Liver (tissue), 9 donors: ENCODE results near the gene C14orf93. TPM values are rescaled to one million over a fixed set of nuclear protein-coding genes. Genes with fewer than 3 reads are reported as not detected.

Experiments
- DNase-seq: peaks from one replicate; pipeline ENCODE4 v3.0.0-alpha.2; 2017; ENCODE audit warnings: low spot score
- H3K27ac ChIP-seq, 2 donors: one replicate each; pipeline ENCODE4 v1.7.0; 2013; ENCODE audit warnings: inconsistent platforms in 2 of 2, low read length in 2 of 2, control low read depth in 1 of 2, low read depth in 1 of 2, mild to moderate bottlenecking in 1 of 2
- H3K27me3 ChIP-seq, 4 donors: one replicate each; pipeline versions ENCODE4 v1.6.1 to v1.7.0; 2013; ENCODE audit warnings: low read length in 3 of 4, inconsistent platforms in 1 of 4, mild to moderate bottlenecking in 1 of 4, moderate library complexity in 1 of 4; ENCODE audit not compliant: control insufficient read depth in 4 of 4, insufficient read depth in 4 of 4
- H3K36me3 ChIP-seq, 4 donors: one replicate each; pipeline versions ENCODE4 v1.6.1 to v1.7.0; 2013; ENCODE audit warnings: low read length in 3 of 4, mild to moderate bottlenecking in 3 of 4, low read depth in 1 of 4, moderate library complexity in 1 of 4; ENCODE audit not compliant: control insufficient read depth in 4 of 4, insufficient read depth in 3 of 4
- H3K4me1 ChIP-seq, 4 donors: one replicate each; pipeline versions ENCODE4 v1.6.1 to v1.7.0; 2013; ENCODE audit warnings: low read length in 3 of 4, mild to moderate bottlenecking in 3 of 4, moderate library complexity in 1 of 4; ENCODE audit not compliant: control insufficient read depth in 4 of 4, insufficient read depth in 4 of 4
- H3K4me3 ChIP-seq, 3 donors: one replicate each; pipeline versions ENCODE4 v1.6.1 to v1.7.0; 2013; ENCODE audit warnings: low read length in 3 of 3, control low read depth in 1 of 3, low read depth in 1 of 3, mild to moderate bottlenecking in 1 of 3
- H3K9ac ChIP-seq, 2 donors: one replicate each; pipeline ENCODE4 v1.7.0; 2013; ENCODE audit warnings: low read length in 2 of 2, mild to moderate bottlenecking in 2 of 2, moderate library complexity in 2 of 2, control low read depth in 1 of 2, low read depth in 1 of 2
- H3K9me3 ChIP-seq, 4 donors: one replicate each; pipeline versions ENCODE4 v1.6.1 to v1.7.0; 2013; ENCODE audit warnings: low read length in 3 of 4; ENCODE audit not compliant: control insufficient read depth in 4 of 4
- ATF3 ChIP-seq: IDR thresholded peaks from 2 replicates; pipeline ENCODE4 v1.6.1; 2016; ENCODE audit warnings: antibody characterized with exemption
- CTCF ChIP-seq: fragments of 150-350 bp; IDR thresholded peaks from 2 replicates; pipeline ENCODE4 v1.5.1; 2017; ENCODE audit warnings: improper control_type of control experiment, low read depth, low read length; ENCODE audit not compliant: missing input control
- EGR1 ChIP-seq, 2 donors: IDR thresholded peaks; 2 replicates each; pipeline ENCODE4 v1.6.1; 2016 to 2018; ENCODE audit warnings: antibody characterized with exemption in 2 of 2, low read depth in 2 of 2
- FOXA1 ChIP-seq: IDR thresholded peaks from 2 replicates; pipeline ENCODE4 v1.6.1; 2016; ENCODE audit warnings: antibody characterized with exemption
- FOXA2 ChIP-seq: IDR thresholded peaks from 2 replicates; pipeline ENCODE4 v1.6.1; 2016; ENCODE audit warnings: antibody characterized with exemption
- GABPA ChIP-seq, 2 donors: IDR thresholded peaks in 1 of 2; conservative IDR thresholded peaks in 1 of 2; 2 replicates each; pipeline ENCODE4 v1.6.1; 2016; ENCODE audit warnings: antibody characterized with exemption in 2 of 2, mild to moderate bottlenecking in 1 of 2, moderate library complexity in 1 of 2
- HNF4A ChIP-seq, 2 donors: conservative IDR thresholded peaks; 2 replicates each; pipeline ENCODE4 v1.6.1; 2016; ENCODE audit warnings: antibody characterized with exemption in 2 of 2, mild to moderate bottlenecking in 2 of 2
- HNF4G ChIP-seq: IDR thresholded peaks from 2 replicates; pipeline ENCODE4 v1.6.1; 2016; ENCODE audit warnings: antibody characterized with exemption
- JUND ChIP-seq, 2 donors: IDR thresholded peaks; 2 replicates each; pipeline ENCODE4 v1.6.1; 2016; ENCODE audit warnings: antibody characterized with exemption in 2 of 2
- NR2F2 ChIP-seq: IDR thresholded peaks from 2 replicates; pipeline ENCODE4 v1.6.1; 2016; ENCODE audit warnings: antibody characterized with exemption
- RAD21 ChIP-seq, 2 donors: IDR thresholded peaks; 2 replicates each; pipeline ENCODE4 v1.6.1; 2016; ENCODE audit warnings: antibody characterized with exemption in 2 of 2, mild to moderate bottlenecking in 2 of 2
- REST ChIP-seq: IDR thresholded peaks from 2 replicates; pipeline ENCODE4 v1.6.1; 2016; ENCODE audit warnings: antibody characterized with exemption, mild to moderate bottlenecking
- RXRA ChIP-seq, 2 donors: IDR thresholded peaks; 2 replicates each; pipeline ENCODE4 v1.6.1; 2017 to 2018; ENCODE audit warnings: antibody characterized with exemption in 2 of 2, mild to moderate bottlenecking in 1 of 2
- SP1 ChIP-seq: IDR thresholded peaks from 2 replicates; pipeline ENCODE4 v1.6.1; 2018; ENCODE audit warnings: antibody characterized with exemption, mild to moderate bottlenecking
- TAF1 ChIP-seq: conservative IDR thresholded peaks from 2 replicates; pipeline ENCODE4 v1.6.1; 2016; ENCODE audit warnings: antibody characterized with exemption, mild to moderate bottlenecking
- YY1 ChIP-seq: IDR thresholded peaks from 2 replicates; pipeline ENCODE4 v1.6.1; 2016; ENCODE audit warnings: antibody characterized with exemption, mild to moderate bottlenecking
- WGBS: extraction: QIAGEN DNeasy Blood & Tissue Kit; methylation state at CpG from one replicate; pipeline ENCODE4 v1.1.7; 2013; 5-methylcytosine and 5-hydroxymethylcytosine counted together
- polyA plus RNA-seq, 2 donors: library from polyadenylated mRNA; stranded (reverse) in 1 of 2; unstranded in 1 of 2; fragments of 200-250 nt in 1 of 2; fragments of >200 nt in 1 of 2; fragmentation: Nextera tagmentation in 1 of 2; extraction: Ambion mirVana in 1 of 2; gene quantifications; one replicate each; pipeline versions ENCODE4 v1.2.1 to v1.2.3, GENCODE V29; 2013 to 2015
- total RNA-seq, 2 donors: library from RNA; depleted of rRNA; stranded (reverse); fragments of >200 nt; gene quantifications; one replicate each; pipeline ENCODE4 v1.2.3, GENCODE V29; 2014
- TF ChIP-seq, protein P1 (sequence below): IDR thresholded peaks from 2 replicates; pipeline ENCODE4 v1.6.1; 2016; ENCODE audit warnings: antibody characterized with exemption
- donor health status: healthy.
- donor health status: healthy.
- donor health status: healthy.
- donor health status: healthy.
- donor health status: healthy.

Gene C14orf93
- total and polyA plus RNA-seq, 4 donors: 2.1 to 7.1 (median 3.4) TPM

DNA sequence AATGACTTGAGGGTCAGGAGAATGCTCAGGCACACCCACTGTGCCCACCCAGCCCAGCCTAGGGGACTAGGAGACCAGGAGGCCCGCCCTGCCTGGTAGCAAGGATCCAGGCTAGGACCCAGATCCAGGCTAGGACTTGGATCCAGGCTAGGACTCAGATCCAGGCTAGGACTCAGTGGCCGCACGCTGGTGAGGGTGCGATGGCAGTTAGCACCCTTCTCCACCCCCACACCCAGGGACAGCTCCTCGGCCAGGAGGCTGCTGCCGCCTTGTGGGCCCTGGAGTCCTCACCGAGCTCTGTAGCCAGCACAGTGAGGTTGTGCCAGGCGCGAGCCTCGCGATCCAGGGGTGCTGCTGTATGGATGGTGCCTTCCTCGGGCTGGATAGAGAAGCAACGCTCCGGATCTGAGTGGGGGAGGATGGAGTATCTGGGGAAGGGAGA is 42.3 kb upstream of the C14orf93 start:
- DNase-seq: no peak
- TF ChIP-seq NR2F2 (no peak), TAF1 (no peak), HNF4G (no peak)
- 85% methylated on average over 14 of the region's 14 CpGs for WGBS
- Histone ChIP-seq H3K36me3 (no peaks in the 10 kb centered on the region), H3K9ac (no peak overlapping the region), H3K4me3 (no peak overlapping the region), H3K4me1 (peaks cover 2 to 10% (median 6%) of the 10 kb centered on the region in 4 donors), H3K27me3 (no peaks in the 10 kb centered on the region), H3K27ac (no peak overlapping the region), H3K9me3 (no peaks in the 10 kb centered on the region)

DNA sequence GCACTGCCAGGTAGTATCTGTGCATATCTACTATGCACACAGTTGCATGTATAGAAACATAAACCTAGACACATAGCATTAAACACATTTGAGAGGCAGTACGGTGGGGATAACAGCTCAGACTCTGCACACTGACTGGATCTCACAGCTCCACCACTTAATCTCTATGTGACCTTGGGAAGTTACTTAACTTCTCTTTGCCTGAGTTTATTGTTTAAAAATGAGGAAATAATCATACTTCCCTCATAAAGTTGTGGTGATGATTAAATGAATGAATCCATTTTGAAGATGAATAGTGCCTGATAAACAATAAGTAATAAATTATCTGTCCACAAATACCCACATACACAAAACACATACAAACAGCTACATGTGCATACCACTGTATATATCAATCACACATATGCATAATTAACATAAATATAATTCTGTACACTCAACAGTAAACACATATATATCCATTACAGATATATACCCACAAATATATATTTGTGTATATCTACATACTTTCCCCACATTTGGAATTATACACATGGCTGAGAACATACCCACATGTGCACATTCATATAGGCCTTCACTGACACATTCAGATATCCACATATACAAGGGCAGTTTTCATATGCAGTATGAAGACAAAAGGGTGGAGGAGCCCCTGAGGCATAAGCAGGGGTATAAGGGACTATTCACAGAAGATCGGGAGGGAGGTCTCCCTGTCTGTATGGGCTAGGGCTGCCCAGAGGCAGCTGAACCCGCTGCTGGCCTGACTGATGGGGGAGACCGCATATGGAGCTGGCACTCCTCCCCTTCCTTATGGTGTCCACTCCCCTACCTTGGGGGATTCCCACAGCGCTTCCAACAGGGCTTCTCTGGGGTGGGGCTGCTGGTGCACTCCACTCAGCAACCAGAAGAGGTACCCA is 41.5 kb upstream of the C14orf93 start:
- Histone ChIP-seq H3K27ac (no peak overlapping the region), H3K4me1 (peaks cover 0 to 2% (median 0%) of the 10 kb centered on the region in 4 donors), H3K9ac (no peak overlapping the region), H3K9me3 (no peaks in the 10 kb centered on the region), H3K4me3 (no peak overlapping the region), H3K27me3 (no peaks in the 10 kb centered on the region), H3K36me3 (no peaks in the 10 kb centered on the region)
- DNase-seq: no peak
- WGBS: 88% methylated on average over 5 of the region's 5 CpGs
- TF ChIP-seq TAF1: no peak
- TF ChIP-seq REST: no peak
- no peak for TF ChIP-seq SP1
- no peak for TF ChIP-seq FOXA1
- no peak for TF ChIP-seq FOXA2
- no peak for TF ChIP-seq YY1

GRCh38 chr14:23049011-23049410 is 39.1 kb upstream of the C14orf93 start:
- Histone ChIP-seq H3K4me1 (peaks cover 0 to 2% (median 0%) of the 10 kb centered on the region in 4 donors), H3K36me3 (no peaks in the 10 kb centered on the region), H3K9me3 (no peaks in the 10 kb centered on the region), H3K4me3 (no peak overlapping the region), H3K27me3 (no peaks in the 10 kb centered on the region), H3K27ac (no peak overlapping the region), H3K9ac (no peak overlapping the region)
- no peak for DNase-seq
- 96% methylated on average over 9 of the region's 9 CpGs for WGBS
- TF ChIP-seq RAD21 (IDR thresholded peaks at IDR 0.05) (no peak), SP1 (no peak), REST (no peak), HNF4G (no peak), EGR1 (IDR thresholded peaks at IDR 0.05; ENCODE audit: low read depth in 2 of 2) (no peak), GABPA (IDR thresholded peaks at IDR 0.05 in 1 of 2, conservative IDR thresholded peaks at IDR 0.05 in 1 of 2) (no peak), JUND (IDR thresholded peaks at IDR 0.05) (no peak), FOXA1 (no peak), TAF1 (no peak), CTCF (no peak), ATF3 (no peak), NR2F2 (no peak), RXRA (IDR thresholded peaks at IDR 0.05) (no peak), HNF4A (conservative IDR thresholded peaks at IDR 0.05) (no peak), YY1 (no peak)
- TF ChIP-seq, protein P1, sequence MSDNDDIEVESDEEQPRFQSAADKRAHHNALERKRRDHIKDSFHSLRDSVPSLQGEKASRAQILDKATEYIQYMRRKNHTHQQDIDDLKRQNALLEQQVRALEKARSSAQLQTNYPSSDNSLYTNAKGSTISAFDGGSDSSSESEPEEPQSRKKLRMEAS: no peak
